Loucy (cell line): ENCODE results near the gene ACSF3.

Experiments
- CTCF ChIP-seq: fragments of 200-600 bp; sonication (generic); conservative IDR thresholded peaks from 2 replicates; pipeline ENCODE4 v1.5.1; 2014; ENCODE audit warnings: mild to moderate bottlenecking, antibody characterized with exemption, low read length
- EZH2phosphoT487 ChIP-seq: fragments of 200-600 bp; IDR thresholded peaks from 2 replicates; pipeline ENCODE4 v1.6.1; 2018; ENCODE audit warnings: antibody characterized with exemption, mild to moderate bottlenecking, moderate library complexity, borderline replicate concordance

DNA sequence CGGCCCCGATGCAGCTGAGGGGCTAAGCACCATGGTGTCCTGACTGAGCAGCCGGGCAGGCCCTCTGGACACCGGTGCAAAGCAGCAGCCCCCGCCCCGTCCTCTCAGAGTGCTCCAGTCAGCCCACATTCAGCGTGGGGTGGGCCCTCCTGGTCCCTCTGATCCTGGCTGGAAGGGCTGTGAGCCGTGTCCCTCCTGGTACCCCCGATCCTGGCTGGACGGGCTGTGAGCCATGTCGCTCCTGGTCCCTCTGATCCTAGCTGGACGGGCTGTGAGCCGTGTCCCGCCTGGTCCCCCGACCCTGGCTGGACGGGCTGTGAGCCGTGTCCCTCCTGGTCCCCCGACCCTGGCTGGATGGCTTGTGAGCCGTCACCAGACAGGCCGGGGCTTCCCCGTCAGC lies 26.9 kb upstream of the ACSF3 start:
- TF ChIP-seq CTCF: no peak
- TF ChIP-seq EZH2phosphoT487: no peak
